Vagina (tissue), 2 donors: ENCODE measurements around the gene RNASEH2B. TPM values are rescaled to one million over a fixed set of nuclear protein-coding genes. Genes with fewer than 3 reads are reported as not detected.

ENCODE experiments used
- DNase-seq, 2 donors: peaks; one replicate each; pipeline ENCODE4 v3.0.0-alpha.2; 2017; ENCODE audit errors: extremely low spot score in 2 of 2
- H3K27ac ChIP-seq: fragments of 200-600 bp; sonication (generic); one replicate; pipeline ENCODE4 v1.5.1; 2019
- H3K27me3 ChIP-seq: fragments of 200-600 bp; sonication (generic); one replicate; pipeline ENCODE4 v1.5.1; 2019
- H3K36me3 ChIP-seq, 2 donors: fragments of 200-600 bp; sonication (generic); one replicate each; pipeline ENCODE4 v1.5.1; 2017 to 2019
- H3K4me1 ChIP-seq: fragments of 200-600 bp; sonication (generic); one replicate; pipeline ENCODE4 v1.5.1; 2019
- H3K4me3 ChIP-seq, 2 donors: fragments of 200-600 bp; sonication (generic); 1 replicate in 1 of 2; 2 replicates in 1 of 2; pipeline ENCODE4 v1.5.1; 2016 to 2019
- H3K9me3 ChIP-seq: fragments of 200-600 bp; sonication (generic); one replicate; pipeline ENCODE4 v1.5.1; 2019
- POLR2A ChIP-seq, 2 donors: fragments of 450-650 bp; IDR thresholded peaks; one replicate each; pipeline ENCODE4 v1.6.1; 2017; ENCODE audit warnings: antibody characterized with exemption in 2 of 2, mild to moderate bottlenecking in 2 of 2, moderate library complexity in 2 of 2
- POLR2AphosphoS5 ChIP-seq, 2 donors: sonication (generic); formaldehyde crosslinking; IDR thresholded peaks; one replicate each; pipeline ENCODE4 v1.9.0; 2017; ENCODE audit warnings: antibody characterized with exemption in 2 of 2, mild to moderate bottlenecking in 2 of 2, low read depth in 1 of 2; ENCODE audit not compliant: insufficient read depth in 1 of 2
- intact Hi-C: fragments of 100-400 bp; cut with DNase I; formaldehyde crosslinking; loops from one replicate; pipeline ENCODE4 v1.15.1; 2023
- total RNA-seq: library from RNA; depleted of rRNA; stranded (reverse); fragments of >200 nt; gene quantifications from one replicate; pipeline ENCODE4 v1.2.3, GENCODE V29; 2016
- TF ChIP-seq, protein P1 (sequence below), 3 experiments: fragments of 450-650 bp in 2 of 3; fragments of 200-600 bp in 1 of 3; sonication (generic) in 1 of 3; IDR thresholded peaks; one replicate each; pipeline ENCODE4 v1.5.1; 2017 to 2019; ENCODE audit warnings: antibody characterized with exemption in 3 of 3, mild to moderate bottlenecking in 2 of 3, moderate library complexity in 2 of 3

The RNASEH2B gene
- total RNA-seq, 1 donor from 2014 or later = 72.9 TPM

DNA sequence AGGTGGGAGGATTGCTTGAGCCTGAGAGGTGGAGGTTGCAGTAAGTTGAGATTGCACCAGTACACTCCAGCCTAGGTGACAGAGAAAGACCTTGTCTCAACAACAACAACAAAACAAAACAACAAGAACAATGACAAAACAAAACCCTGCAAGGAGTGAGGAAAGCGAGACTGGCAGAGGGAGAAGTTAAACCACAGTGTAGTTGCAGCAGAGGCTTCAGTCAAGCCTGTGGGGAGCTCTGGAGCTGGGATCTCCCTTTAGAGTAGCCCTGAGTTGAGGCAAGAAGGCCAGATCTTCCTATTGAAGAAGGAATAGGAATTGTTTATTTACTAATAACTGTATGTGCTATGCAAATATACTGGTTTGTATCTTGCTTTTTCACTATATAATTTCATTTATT lies 25.3 kb upstream of the RNASEH2B start:
- Histone ChIP-seq H3K27ac (no peak overlapping the region), H3K36me3 (no peaks in the 10 kb centered on the region), H3K4me3 (no peak overlapping the region), H3K27me3 (no peaks in the 10 kb centered on the region), H3K9me3 (no peaks in the 10 kb centered on the region), H3K4me1 (no peaks in the 10 kb centered on the region)
- TF ChIP-seq POLR2AphosphoS5 (IDR thresholded peaks at IDR 0.05; ENCODE audit: insufficient read depth in 1 of 2, low read depth in 1 of 2) (no peak), POLR2A (IDR thresholded peaks at IDR 0.05) (no peak)
- intact Hi-C loops = no loop called here
- DNase-seq = no peak

DNA sequence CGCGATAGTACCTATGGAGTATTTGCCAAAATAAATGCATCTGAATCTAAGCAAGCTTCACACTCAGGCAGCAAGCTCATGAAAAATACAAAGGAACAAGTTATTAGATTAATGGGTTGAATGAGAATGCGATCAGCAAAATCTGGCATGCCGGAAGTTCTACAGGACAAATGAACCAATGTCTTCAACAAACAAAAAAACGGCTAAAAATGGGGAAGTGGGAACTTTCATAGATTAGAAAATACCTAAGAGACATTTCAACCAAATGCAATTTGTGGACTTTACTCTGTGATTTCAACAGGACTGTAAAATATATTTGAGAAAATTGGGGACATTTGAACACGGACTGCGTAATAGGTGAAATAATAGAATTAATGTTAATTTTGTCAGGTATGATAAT lies 22.4 kb upstream of the RNASEH2B start:
- DNase-seq = no peak
- intact Hi-C loops = no loop called here
- Histone ChIP-seq H3K36me3 (no peaks in the 10 kb centered on the region), H3K4me3 (no peak overlapping the region), H3K4me1 (no peaks in the 10 kb centered on the region), H3K9me3 (no peaks in the 10 kb centered on the region), H3K27ac (no peak overlapping the region), H3K27me3 (no peaks in the 10 kb centered on the region)
- TF ChIP-seq POLR2A (IDR thresholded peaks at IDR 0.05) (no peak), POLR2AphosphoS5 (IDR thresholded peaks at IDR 0.05; ENCODE audit: insufficient read depth in 1 of 2, low read depth in 1 of 2) (no peak)
- TF ChIP-seq, protein P1, sequence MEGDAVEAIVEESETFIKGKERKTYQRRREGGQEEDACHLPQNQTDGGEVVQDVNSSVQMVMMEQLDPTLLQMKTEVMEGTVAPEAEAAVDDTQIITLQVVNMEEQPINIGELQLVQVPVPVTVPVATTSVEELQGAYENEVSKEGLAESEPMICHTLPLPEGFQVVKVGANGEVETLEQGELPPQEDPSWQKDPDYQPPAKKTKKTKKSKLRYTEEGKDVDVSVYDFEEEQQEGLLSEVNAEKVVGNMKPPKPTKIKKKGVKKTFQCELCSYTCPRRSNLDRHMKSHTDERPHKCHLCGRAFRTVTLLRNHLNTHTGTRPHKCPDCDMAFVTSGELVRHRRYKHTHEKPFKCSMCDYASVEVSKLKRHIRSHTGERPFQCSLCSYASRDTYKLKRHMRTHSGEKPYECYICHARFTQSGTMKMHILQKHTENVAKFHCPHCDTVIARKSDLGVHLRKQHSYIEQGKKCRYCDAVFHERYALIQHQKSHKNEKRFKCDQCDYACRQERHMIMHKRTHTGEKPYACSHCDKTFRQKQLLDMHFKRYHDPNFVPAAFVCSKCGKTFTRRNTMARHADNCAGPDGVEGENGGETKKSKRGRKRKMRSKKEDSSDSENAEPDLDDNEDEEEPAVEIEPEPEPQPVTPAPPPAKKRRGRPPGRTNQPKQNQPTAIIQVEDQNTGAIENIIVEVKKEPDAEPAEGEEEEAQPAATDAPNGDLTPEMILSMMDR (IDR thresholded peaks at IDR 0.05) = no peak

DNA sequence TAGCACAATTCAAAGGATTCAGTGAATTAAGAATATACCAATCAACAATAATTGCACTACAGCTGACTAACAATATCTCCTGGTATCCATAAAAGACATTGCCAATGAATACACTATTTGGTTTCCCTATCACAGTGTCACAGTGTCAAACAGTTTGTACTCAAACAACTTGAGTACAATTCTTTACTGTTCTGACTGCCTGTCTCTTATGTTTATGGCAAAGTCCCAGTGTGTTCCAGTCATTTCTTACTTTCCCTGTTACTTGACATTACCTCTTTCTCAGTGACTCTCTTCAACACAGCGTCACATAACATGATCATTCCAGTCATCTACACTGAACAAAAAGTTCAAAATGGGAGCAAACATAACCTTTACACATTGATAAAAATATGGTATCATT lies 21.2 kb upstream of the RNASEH2B start:
- Histone ChIP-seq H3K27me3 (no peaks in the 10 kb centered on the region), H3K36me3 (no peaks in the 10 kb centered on the region), H3K4me3 (no peak overlapping the region), H3K27ac (no peak overlapping the region), H3K9me3 (no peaks in the 10 kb centered on the region), H3K4me1 (peaks cover under 1% of the 10 kb centered on the region)
- TF ChIP-seq POLR2AphosphoS5 (IDR thresholded peaks at IDR 0.05; ENCODE audit: insufficient read depth in 1 of 2, low read depth in 1 of 2) (no peak), POLR2A (IDR thresholded peaks at IDR 0.05) (no peak)
- TF ChIP-seq, protein P1 (IDR thresholded peaks at IDR 0.05) = no peak
- no peak for DNase-seq
- intact Hi-C loops = no loop called here

DNA sequence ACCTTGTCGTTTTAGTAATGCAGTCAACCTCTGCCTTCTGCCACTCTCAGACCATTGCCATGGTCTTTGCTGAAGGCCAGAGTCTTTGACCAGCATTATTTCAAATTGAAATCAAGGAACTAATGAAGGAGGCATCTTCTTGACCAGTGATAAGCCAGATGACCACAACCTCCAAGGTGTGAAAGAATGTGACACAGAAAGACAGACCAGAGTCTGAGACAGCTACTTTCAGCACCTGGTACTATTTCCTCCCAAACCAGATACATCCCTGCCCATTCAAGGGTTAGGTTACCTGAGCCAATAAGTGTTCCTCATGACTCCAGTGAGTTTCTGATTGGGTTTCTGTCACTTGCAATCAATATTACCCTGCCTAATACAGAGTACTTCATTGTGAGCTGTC lies 20.3 kb upstream of the RNASEH2B start:
- DNase-seq = no peak
- no peak for TF ChIP-seq POLR2AphosphoS5 (IDR thresholded peaks at IDR 0.05; ENCODE audit: insufficient read depth in 1 of 2, low read depth in 1 of 2)
- TF ChIP-seq POLR2A (IDR thresholded peaks at IDR 0.05) = no peak
- TF ChIP-seq, protein P1 (IDR thresholded peaks at IDR 0.05) = no peak
- H3K27me3 ChIP-seq = no peaks in the 10 kb centered on the region
- H3K4me1 ChIP-seq = peaks cover 10% of the 10 kb centered on the region
- H3K36me3 ChIP-seq = no peaks in the 10 kb centered on the region
- no peak overlapping the region for H3K27ac ChIP-seq
- H3K9me3 ChIP-seq = no peaks in the 10 kb centered on the region
- H3K4me3 ChIP-seq = no peak overlapping the region
- intact Hi-C loops = no loop called here

DNA sequence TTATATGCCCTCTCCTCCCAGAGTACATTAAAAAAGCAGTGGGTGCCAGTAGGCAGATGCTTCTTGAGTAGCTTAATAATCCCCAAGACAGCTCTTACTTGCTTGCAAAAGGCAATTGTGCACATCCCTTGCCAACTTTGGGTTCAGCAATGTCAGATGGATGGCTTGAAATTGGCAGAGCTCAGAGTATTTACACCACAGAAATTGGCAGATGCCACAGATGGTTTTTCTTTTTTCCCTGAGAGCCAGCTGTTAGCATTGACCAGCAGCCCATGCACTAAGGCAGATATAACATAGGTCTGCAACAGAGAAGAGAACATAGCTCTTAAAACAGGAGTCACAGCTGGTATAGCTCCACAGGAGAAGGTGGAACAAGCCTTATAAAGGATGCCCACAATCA lies 18.4 kb upstream of the RNASEH2B start:
- Histone ChIP-seq H3K9me3 (no peaks in the 10 kb centered on the region), H3K27me3 (no peaks in the 10 kb centered on the region), H3K27ac (no peak overlapping the region), H3K36me3 (no peaks in the 10 kb centered on the region), H3K4me1 (peaks cover 11% of the 10 kb centered on the region), H3K4me3 (no peak overlapping the region)
- no peak for TF ChIP-seq POLR2A (IDR thresholded peaks at IDR 0.05)
- TF ChIP-seq, protein P1 (IDR thresholded peaks at IDR 0.05) = no peak
- no peak for TF ChIP-seq POLR2AphosphoS5 (IDR thresholded peaks at IDR 0.05; ENCODE audit: insufficient read depth in 1 of 2, low read depth in 1 of 2)
- intact Hi-C loops = no loop called here
- DNase-seq = no peak
